ENCODE measurements around the gene ANKRD33B.
"Not testable (repeated sequence)": the region's sequence is repeated elsewhere in the genome, so short reads cannot be mapped to it uniquely, and the experiment has no call there.

Gene ANKRD33B

DNA sequence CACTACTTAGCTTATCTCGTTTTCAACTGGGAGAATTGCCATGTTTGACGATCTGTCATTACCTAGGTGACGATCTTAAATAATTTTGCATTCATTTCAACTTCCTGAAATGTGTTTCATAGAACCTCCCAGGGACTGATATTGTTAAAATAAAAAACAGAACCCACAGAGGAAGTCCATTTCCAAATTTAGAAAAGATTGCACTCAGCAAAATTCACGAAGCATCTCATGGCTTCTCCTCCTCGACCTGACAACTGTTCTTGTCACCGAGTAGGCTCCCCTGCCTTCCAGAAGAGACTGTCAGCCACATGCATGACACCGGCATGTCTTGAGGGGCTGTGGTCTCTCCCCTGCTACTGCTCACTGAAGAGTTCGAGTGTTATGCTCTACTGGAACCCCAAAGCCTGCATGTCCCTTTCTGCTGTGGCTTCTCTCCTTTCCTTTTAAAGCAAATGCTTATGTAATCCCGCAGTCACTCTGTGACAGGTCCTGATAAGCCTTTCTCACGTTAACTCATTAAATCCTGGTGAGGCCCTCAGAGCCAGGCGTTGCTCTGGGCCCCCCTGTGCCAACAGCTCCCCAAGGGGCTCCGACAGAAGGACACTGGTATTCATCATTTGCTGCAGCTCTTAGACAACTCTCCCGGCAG, 26.8 kb upstream of the ANKRD33B start:
- DNase-seq (ENCODE audit: low read depth in 2 of 2, low spot score in 1 of 2) = no peak

DNA sequence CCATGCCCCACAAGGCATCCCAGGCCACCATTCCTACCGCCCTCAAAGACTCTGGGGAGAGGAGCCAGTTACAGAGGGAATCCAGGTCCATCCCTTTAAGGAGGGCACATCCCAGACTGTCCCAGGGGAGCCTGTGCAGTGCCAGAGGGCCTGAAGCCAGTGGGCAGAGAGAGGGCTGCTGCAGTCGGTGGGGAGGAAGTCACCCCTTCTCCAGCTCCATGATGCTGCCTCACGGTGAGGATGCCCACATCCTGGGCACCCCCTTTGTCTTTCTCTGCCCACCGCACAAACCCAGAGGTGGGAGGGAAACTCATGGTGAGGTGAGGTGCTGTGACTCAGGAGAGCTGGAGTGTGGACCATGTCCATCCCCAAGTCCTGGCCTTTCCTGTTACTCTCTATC, 26.2 kb upstream of the ANKRD33B start:
- no peak for DNase-seq (ENCODE audit: low read depth in 2 of 2, low spot score in 1 of 2)

GRCh38 chr5:10538103-10538788, 25.6 kb upstream of the ANKRD33B start:
- no peak for DNase-seq (ENCODE audit: low read depth in 2 of 2, low spot score in 1 of 2)

DNA sequence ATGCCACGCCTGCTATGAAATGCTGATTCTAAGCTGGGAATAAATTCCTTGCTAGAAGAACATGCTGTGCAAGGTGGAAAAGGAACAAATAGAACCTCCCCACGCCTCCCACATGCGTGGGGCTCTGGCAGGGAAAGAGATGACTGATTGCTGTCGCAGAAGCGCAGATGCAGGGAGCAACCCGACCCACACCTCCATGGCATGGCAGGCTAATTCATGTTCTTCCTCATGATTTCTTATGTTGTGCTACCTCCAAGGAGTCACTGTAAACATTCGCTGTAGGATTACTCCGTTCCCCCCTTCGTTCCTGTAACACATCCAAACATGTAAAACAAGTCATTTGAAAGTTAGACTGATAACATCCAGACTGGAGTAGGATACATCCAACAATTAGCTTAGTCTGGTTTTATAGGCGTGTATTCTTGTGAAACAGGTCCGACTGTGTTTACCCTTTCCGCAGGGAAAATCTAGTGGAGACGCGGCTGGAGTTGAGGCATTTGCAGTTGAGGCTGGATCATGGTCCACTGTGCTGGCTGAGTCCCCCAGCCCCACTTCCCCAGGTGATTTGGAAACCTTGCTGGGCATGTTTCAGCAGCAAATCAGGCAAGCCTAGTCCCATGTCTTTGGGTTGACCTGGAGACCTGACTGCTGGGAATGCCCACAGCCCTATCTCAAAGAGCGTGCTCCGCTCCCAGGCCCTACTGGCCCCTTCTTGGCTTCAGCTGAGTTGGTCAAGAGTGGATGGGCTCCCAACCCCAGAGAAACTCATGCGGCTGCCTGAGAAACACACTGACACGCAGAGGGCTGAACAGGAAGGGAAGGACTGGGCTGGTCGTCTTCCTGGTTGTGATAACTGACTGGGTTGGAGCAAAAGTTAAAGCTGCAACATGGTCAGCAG, 24.8 kb upstream of the ANKRD33B start:
- DNase-seq (ENCODE audit: low read depth in 2 of 2, low spot score in 1 of 2) = no peak

DNA sequence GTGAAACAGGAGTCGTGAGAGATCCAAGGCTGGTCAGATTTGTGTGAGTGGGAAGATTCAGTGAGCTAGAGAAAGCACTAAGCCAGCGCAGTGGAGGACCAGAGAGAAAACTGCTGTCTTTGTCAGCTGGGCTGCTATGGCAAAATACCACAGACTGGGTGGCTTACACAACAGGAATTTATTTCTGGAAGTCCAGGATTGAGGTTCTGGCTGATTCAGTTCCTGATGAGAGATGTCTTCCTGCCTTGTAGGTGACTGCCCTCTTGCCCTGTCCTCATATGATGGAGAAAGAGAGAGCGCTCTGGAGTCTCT, 24.2 kb upstream of the ANKRD33B start:
- no peak for DNase-seq (ENCODE audit: low read depth in 2 of 2, low spot score in 1 of 2)

GRCh38 chr5:10540036-10540544, 23.8 kb upstream of the ANKRD33B start:
- no peak for DNase-seq (ENCODE audit: low read depth in 2 of 2, low spot score in 1 of 2)

- no peak for DNase-seq (ENCODE audit: low read depth in 2 of 2, low spot score in 1 of 2)
These were observed 22.8 kb upstream of the ANKRD33B start for GRCh38 chr5:10540951-10541646.

GRCh38 chr5:10542055-10542550, 21.8 kb upstream of the ANKRD33B start:
- DNase-seq (ENCODE audit: low read depth in 2 of 2, low spot score in 1 of 2) = no peak

DNA sequence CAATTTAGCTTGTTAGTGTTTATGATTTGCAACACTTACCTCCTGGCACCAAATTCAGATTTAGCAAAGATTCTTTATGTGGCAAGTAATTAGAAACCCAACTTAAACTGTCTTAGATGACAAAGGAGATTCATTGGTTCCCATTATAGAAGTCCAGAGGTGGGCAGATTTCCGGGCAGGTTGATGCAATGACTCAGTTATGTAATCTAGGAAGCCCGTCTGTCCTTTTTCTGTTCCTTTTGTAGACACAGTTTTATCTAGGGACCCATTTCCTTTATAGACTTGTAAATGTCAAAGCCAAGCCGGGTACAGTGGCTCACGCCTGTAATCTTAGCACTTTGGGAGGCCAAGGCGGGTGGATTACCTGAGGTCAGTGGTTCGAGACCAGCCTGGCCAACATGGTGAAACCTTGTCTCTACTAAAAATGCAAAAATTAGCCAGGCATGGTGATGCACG, 20.3 kb upstream of the ANKRD33B start:
- no peak for DNase-seq (ENCODE audit: low read depth in 2 of 2, low spot score in 1 of 2)

DNA sequence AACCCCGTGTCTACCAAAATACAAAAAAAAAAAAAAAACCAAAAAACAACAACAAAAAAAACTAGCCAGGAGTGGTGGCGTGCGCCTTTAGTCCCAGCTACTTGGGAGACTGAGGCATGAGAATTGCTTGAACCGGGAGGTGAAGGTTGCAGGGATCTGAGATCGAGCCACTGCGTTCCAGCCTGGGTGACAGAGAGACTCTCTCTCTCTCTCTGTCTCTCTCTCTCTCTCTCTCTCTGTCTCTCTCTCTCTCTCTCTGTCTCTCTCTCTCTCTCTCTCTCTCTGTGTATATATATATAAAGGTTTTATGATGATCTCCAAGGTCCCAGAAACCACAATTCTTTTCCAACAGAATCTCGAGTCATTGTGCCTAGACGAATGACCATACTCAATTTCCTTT, 18.8 kb upstream of the ANKRD33B start:
- DNase-seq (ENCODE audit: low read depth in 2 of 2, low spot score in 1 of 2) = no peak

GRCh38 chr5:10546186-10546585, 17.7 kb upstream of the ANKRD33B start:
- DNase-seq (ENCODE audit: low read depth in 2 of 2, low spot score in 1 of 2) = no peak

DNA sequence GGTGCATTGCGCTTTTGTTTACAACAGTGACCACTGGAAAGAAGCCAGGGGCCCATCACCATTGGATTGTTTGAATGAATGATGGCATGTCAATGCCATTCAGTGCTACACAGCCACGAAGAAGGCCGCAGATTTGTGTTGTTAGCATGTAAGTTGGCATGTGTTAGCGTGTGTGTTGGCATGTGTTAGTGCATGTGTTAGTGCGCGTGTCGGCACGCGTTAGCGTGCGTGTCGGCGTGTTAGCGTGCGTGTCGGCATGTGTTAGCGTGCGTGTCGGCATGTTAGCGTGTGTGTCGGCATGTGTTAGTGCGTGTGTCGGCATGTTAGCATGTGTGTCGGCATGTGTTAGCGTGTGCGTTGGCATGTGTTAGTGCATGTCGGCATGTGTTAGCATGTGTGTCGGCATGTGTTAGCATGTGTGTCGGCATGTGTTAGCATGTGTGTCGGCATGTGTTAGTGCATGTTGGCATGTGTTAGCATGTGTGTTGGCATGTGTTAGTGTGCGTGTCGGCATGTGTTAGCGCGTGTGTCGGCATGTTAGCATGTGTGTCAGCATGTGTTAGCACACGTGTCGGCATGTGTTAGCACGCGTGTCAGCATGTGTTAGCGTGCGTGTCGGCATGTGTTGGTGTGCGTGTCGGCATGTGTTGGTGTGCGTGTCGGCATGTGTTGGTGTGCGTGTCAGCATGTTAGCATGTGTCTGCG, 15.3 kb upstream of the ANKRD33B start:
- DNase-seq (ENCODE audit: low read depth in 2 of 2, low spot score in 1 of 2) = no peak

GRCh38 chr5:10549123-10549514, 14.8 kb upstream of the ANKRD33B start:
- DNase-seq (ENCODE audit: low read depth in 2 of 2, low spot score in 1 of 2) = not testable (repeated sequence)

- DNase-seq (ENCODE audit: low read depth in 2 of 2, low spot score in 1 of 2) = no peak
These were observed 13.5 kb upstream of the ANKRD33B start for GRCh38 chr5:10550222-10550995.

DNA sequence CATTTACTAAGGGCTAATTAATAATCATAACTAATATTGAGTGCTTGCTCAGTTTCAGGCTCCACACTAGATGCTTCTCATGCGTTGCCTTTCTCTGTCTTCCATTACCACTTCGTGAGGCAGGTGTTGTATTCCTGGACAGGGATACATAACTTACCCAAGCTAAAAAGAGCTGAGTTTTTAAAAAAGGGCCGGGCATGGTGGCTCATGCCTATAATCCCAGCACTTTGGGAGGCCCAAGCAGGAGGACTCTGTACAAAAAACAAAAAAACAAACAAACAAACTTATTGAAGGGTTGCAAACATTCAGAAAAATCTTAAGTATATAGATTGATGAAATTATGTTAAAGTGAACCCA, 12.1 kb upstream of the ANKRD33B start:
- DNase-seq (ENCODE audit: low read depth in 2 of 2, low spot score in 1 of 2) = no peak

GRCh38 chr5:10552183-10553143, 11.4 kb upstream of the ANKRD33B start:
- DNase-seq (ENCODE audit: low read depth in 2 of 2, low spot score in 1 of 2) = no peak

- DNase-seq (ENCODE audit: low read depth in 2 of 2, low spot score in 1 of 2) = no peak
These were observed 10.4 kb upstream of the ANKRD33B start for GRCh38 chr5:10553476-10553875.

- no peak for DNase-seq (ENCODE audit: low read depth in 2 of 2, low spot score in 1 of 2)
These were observed 8.6 kb upstream of the ANKRD33B start for GRCh38 chr5:10555277-10555684.
